Astrocyte (in vitro differentiated cells and primary cell): Measurements from ENCODE around the gene PPM1H.

ENCODE experiments used
- EZH2 ChIP-seq: IDR thresholded peaks from 2 replicates; pipeline ENCODE4 v1.6.1; 2012; ENCODE audit warnings: mild to moderate bottlenecking, low read length, inconsistent platforms; ENCODE audit not compliant: insufficient read depth
- TF ChIP-seq, protein P1 (sequence below): IDR thresholded peaks from 2 replicates; pipeline ENCODE4 v1.5.1; 2011; ENCODE audit warnings: low read depth, mild to moderate bottlenecking, inconsistent platforms, low read length, moderate library complexity; ENCODE audit not compliant: insufficient read depth

DNA sequence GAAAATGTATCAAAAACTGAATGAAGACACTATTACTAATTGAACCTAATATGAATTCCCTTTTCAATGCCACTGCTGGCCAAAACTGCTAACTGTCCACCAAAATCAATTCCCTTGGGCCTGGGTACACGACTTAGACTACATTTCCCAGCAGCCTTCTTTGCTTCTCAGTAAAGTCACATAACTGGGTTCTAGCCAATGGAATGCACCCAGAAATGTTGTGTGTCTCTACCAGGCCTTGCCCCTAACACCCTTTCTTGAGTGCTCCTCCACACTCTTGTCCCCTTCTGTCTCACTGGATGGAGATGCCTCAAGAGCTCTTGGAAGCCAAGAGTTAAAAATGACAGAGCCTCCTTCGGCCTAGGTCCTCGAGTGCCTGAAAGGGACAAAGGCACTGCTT lies 156.8 kb downstream of the PPM1H start:
- TF ChIP-seq, protein P1, sequence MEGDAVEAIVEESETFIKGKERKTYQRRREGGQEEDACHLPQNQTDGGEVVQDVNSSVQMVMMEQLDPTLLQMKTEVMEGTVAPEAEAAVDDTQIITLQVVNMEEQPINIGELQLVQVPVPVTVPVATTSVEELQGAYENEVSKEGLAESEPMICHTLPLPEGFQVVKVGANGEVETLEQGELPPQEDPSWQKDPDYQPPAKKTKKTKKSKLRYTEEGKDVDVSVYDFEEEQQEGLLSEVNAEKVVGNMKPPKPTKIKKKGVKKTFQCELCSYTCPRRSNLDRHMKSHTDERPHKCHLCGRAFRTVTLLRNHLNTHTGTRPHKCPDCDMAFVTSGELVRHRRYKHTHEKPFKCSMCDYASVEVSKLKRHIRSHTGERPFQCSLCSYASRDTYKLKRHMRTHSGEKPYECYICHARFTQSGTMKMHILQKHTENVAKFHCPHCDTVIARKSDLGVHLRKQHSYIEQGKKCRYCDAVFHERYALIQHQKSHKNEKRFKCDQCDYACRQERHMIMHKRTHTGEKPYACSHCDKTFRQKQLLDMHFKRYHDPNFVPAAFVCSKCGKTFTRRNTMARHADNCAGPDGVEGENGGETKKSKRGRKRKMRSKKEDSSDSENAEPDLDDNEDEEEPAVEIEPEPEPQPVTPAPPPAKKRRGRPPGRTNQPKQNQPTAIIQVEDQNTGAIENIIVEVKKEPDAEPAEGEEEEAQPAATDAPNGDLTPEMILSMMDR = no peak
- TF ChIP-seq EZH2 = no peak
